HG03280 (cell line): ENCODE data around the gene PRKX.
"Not testable (repeated sequence)": the region's sequence is repeated elsewhere in the genome, so short reads cannot be mapped to it uniquely, and the experiment has no call there.

Experiments
- ATAC-seq: cut with Tn5 transposase; IDR thresholded peaks from one replicate; pipeline ENCODE4 v1.9.1; 2021; ENCODE audit warnings: mild to moderate bottlenecking, moderate library complexity; ENCODE audit not compliant: unreplicated experiment

Gene PRKX

DNA sequence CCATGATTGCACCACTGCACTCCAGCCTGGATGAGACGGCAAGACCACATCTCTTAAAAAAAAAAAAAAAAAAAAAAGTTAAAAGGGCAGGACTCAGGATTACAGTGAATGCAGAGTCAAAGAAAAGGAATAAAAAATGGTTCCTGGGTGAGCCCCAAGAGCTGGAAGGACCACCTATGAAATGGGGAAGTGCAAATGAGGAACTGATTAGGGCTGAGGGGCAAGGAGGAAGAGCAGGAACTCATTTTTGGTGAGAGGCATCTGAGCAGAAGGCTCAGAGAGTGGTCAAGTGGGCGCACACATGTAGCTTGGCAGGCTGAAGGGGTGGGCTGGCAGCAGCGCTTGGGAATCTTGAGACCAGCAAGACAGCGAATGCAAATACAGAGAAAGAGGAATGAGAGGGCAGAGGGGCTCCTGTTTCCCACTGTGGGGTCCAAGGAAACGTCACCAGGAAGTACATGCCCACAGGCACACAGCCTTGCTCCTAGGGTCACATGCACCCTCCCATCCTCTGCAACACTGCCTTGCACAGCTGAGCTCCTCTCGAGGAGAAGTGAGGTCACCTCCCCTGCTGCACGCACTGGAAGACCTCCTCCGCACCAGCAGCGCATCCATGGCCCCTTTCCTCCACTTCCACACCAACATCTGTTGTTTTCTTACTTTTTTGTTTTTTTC is 49.7 kb downstream of the PRKX start:
- ATAC-seq = not testable (repeated sequence)

DNA sequence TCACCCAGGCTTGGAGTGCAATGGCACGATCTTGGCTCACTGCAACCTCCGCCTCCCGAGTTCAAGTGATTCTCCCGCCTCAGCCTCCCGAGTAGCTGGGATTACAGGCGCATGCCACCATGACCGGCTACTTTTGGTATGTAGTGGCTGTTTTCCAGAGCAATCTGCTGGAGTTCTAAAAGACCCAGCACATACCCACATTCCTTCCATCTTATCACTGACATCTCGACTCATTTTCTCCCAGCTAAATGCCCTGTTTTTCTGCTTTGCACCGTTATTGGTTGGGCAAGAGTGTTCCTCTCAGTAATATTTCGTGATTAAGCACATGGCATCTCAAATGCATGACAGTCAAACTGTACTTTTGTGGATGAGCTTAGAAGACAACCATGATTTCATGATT is 53.7 kb downstream of the PRKX start:
- no peak for ATAC-seq

DNA sequence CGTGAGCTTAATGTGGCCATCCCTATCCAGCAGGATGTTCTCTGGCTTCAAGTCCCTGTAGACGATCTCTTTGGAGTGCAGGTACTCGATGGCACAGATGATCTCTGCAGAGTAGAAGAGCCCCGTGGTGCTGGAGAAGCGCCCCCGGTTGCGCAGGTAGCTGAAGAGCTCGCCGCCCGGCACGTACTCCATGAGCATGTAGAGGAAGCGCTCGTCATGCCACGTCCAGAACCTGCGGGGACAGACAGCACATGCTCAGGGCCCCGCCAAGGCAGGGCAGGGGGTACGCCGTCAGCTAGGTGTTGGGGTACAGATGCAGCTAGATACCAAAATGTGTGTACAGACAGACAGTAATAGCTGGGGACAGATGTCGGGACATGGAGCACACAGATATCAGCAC is 58.3 kb downstream of the PRKX start:
- ATAC-seq = no peak

DNA sequence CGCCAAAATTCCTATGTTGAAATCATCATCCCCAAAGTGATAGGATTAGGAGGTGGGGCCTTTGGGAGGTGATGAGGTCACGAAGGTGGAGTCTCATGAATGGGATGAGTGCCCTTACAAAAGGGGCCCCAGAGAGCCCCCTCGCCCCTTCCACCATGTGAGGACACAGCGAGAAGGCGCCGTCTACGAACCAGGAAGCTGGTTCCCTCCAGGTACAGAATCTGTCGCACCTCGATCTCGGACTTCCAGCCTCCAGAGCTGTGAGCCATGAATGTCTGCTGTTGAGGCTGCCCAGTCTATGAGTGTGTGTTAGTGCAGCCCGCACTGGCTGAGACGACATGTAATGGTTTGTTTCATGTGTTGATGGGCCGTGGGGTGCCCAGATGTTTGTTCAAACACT is 60.3 kb downstream of the PRKX start:
- no peak for ATAC-seq

DNA sequence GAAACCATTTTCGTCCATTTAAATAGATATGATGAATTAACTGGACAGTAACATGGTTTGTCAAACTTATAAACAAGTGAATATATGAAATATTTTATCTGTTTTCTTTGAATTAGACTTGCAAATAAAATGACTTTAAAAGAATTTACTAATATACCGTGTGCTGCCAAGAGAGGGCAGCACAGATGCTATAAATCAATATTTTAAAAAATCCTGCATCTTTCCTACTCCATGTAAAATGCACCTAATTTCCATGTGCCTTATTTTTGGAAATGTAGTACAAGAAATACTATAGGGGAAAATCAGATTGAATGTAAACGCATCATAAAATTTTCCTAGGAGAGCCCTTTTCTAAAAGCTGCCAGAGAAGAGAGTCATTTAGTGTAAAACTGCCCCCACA is 62.2 kb downstream of the PRKX start:
- ATAC-seq = no peak

DNA sequence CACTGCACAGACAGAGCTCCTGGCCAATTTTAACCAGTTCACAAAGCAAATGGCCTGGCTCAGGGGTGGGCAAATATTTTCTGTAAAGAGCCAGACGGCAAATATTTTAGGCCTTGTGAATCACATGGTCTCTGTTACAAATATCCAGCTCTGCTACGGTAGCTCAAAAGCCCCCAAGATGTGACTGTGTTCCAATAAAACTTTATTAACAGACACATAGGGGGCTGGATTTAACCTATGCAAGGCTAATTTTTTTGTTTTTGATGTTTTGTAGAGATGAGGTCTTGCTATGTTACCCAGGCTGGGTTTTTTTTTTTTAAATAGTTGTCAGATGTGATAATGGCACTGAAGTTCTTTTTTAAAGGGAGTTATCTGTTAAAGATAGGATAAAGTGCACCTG is 65.4 kb downstream of the PRKX start:
- ATAC-seq = no peak

DNA sequence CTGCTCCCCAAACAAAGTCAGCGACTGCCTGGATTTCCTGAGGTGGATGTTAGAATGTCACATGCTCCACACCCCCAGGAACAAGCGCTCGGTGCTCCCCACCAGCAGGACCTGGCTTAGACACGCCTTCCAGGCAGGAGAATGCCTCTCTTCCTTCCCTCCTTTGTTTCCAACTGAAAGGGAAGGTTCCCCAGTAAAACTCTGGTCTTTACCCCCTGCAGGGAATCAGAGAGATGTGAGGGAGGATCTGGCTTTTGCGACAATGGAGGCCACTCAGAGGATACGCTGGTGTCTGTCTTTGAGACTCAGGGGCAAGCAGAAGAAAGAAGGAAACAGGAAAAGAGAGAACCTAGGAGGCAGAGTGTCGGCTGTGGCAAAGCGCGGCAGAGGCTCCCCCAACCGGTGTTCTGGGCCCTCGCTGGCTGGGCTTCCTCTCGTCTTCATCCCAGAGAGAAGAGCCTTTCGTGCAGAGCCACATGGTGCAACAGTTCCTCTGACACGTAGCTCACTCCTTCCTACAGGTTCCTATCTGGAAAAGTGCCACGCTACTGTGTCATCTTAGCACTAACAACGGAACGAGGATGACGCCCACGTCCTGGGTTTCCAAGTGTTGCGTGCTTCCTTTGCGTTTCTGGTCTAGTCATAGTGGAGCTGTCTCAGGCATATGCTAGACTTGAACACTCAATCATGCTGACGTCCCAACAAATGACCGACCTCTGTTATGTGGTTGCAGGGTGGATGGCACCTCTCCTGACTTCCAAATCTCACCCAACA is 73.4 kb downstream of the PRKX start:
- not testable (repeated sequence) for ATAC-seq

DNA sequence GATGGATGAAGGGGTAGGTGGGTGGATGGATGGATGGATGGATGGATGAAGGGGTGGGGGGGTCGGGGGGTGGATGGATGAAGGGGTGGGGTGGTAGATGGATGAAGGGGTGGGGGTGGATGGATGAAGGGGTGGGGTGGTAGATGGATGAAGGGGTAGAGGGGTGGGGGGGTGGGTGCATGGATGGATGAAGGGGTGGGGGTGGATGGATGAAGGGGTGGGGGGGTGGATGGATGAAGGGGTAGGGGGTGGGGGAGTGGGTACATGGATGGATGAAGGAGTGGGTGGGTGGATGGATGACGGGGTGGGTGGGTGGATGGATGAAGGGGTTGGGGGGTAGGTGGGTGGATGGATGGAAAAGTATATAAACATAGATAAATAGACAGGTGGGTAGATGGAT is 74.2 kb downstream of the PRKX start:
- no peak for ATAC-seq

DNA sequence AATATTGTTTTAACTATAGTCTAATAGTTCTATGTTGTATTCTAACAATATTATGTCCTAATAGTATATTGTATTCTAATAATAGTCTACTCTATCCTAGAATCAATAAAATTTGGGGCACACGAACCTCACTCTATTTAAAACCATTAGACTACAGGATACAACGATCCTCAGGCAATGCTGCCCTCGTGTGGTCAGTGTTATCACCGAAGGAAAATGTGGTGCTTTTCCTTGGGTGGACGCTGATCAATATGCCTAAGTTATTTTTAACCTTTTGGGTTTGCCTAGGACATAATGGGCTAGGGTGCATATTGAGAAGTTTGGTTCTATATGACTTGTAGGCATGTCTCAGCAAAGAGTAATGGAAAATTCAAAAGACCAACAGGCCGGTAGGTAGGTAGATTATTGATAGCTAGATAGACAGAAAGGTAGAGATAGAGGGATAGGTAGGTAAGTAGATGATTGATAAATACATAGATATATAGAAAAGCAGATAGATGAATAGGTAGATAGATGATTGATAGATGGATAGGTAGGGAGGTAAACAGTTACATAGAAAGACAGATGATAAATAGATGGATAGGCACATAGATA is 75.1 kb downstream of the PRKX start:
- ATAC-seq = no peak

DNA sequence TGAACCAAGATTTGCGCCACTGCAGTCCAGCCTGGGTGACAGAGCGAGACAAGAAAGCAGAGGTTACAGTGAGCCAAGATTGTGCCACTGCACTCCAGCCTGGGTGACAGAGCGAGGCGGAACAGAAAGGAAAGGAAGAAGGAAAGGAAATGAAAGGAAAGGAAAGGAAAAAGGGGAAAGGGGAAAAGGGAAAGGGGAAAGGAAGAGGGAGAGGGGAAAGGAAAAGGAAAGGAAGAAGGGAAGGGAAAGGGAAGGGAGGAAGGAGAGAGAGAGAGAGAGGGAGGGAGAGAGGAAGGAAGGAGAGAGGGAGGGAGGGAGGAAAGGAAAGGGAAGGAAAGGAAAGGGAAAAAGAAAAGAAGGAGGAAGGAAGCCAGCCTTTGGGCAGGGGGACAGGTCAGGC is 76.6 kb downstream of the PRKX start:
- ATAC-seq = no peak

DNA sequence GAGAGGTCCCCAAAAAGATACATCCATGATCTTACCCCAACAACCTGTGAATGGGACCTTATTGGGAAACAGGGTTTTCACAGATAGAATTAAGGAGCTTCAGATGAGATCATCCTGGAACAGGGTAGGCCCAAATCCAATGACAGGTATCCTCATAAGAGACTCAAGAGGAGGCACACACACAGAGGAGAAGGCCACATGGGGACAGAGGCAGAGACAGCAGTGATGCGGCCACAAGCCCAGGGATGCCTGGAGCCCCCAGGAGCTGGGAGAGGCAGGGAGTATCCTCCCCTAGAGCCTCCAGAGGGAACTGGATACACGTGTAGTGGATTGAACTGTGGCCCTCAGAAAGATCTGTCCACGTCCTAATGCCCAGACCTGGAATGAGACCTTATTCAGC is 82.3 kb downstream of the PRKX start:
- ATAC-seq = no peak

DNA sequence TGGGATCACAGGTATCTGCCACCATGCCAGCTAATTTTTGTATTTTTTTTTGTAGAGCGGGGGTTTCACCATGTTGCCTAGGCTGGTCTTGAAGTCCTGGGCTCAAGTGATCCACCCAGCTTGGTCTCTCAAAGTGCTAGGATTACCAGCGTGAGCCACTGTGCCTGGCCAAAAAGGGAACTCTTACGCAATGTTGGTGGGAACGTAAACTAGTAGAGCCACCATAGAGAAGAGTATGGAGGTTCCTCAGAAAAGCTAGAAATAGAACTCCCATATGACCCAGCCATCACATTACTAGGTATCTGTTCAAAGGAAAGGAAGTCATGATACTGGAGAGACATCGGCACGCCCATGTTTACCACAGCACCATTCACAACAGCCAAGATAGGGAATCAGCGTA is 85.9 kb downstream of the PRKX start:
- no peak for ATAC-seq

DNA sequence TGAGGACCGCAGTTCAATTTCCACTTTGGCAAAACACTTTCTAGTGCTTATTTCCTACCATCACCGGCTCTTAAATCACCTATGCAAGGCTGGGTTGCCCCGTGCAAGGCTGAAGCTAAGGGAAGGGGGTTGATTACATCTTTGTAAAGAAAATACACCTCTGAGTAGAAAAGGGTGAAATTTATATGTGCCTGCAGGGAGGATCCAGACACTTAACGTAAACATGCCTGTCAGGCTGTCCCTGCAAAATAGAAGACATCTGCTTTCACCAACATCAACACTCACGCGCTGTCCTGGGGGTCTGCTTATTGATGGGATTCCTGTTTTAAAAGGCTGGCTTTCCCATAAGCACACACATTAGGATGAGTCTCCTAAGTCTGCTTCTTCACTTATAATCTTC is 92.0 kb downstream of the PRKX start:
- no peak for ATAC-seq

DNA sequence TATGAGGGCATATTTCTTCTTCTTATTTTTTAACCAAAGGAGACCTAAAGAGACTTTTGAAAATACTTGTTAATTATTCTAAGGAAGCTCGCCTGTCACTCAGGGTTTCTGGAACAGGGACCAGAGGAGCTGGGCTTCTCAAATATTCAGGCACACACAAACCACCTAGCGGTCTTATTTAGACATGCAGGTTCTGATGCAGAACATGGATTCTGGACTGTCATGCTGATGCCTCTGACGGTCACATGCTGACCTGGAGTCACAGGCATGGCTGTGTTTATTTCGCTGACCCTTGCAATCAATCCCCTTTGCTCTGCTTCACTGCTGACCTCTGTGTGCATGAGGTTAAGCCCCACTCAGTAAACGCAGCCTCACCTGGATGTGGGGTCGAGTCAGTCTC is 101.7 kb downstream of the PRKX start:
- ATAC-seq = not testable (repeated sequence)

DNA sequence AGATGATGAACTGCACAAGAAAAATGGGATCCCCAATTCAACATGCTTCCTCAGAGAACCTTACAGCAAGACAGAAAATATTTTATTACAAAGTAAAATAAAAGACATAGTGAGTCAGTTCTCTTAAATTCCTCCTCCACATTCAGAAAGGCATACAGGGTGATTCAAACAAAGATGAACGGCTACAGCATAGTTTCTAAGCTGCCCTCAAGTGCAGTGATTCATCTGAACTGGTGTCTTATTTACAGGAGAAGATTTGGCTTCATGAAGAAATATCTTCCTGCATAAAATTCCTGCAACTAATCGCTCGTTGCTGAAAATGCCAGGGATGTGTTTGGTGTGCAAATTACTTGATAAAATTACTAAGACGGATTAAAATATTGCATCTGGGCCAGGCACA is 103.6 kb downstream of the PRKX start:
- ATAC-seq = no peak

DNA sequence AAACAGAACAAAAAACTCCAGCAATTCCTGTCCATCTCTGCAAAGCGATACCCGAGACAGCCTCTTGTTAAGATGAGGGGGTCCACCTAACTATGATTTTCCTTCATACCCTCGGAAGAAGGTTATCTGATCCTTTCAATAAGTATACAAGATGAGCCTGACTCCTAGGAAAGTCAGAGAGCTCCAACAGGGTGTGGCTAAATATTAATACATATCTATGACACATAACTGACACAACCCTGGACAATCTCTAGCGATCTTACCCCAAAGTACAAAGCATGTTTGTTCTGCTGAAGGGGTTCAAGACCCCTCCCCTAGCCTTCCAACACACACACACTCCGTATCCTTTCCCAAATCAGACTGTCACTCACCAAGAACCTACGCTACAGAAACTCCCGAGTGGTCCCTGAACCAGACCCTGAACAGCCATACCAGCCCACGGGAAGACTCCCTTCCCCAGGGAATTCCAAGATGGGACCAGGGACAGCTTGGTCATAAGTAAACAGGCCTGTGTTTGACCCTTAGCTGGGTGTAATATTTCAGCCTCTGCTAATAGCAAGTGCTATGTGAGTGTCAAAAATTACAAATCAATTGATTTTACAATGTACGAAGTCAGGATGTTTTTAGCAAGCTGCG is 110.3 kb downstream of the PRKX start:
- no peak for ATAC-seq

DNA sequence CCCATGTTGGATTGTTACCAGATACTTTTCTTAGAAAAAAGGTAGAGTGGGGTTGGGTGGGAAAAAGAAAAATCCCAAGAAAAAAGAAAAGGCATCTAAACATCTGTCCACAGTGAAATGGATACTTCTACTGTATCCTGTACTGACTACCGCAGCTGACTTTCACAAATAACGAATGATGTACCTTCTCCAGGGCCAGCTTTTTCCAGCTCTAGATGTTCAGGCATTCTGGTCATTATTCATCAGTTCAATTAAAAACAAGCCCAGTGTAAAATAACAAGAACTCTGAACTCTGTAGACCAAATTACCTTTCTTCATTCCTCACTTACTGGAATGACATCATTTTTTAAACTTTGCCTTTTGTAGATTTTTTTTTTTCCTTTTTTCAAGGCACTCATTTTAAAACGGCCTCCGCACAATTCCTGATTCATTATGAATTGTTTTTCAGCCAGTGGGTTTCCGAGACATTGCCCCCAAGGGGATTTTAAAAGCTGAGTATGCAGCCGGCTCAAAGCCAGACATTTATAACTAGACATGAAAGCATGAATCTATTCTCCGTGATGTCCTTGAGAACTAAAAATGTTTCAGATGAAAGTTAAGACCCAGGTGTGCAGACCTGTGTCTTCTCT is 113.5 kb downstream of the PRKX start:
- ATAC-seq = no peak

DNA sequence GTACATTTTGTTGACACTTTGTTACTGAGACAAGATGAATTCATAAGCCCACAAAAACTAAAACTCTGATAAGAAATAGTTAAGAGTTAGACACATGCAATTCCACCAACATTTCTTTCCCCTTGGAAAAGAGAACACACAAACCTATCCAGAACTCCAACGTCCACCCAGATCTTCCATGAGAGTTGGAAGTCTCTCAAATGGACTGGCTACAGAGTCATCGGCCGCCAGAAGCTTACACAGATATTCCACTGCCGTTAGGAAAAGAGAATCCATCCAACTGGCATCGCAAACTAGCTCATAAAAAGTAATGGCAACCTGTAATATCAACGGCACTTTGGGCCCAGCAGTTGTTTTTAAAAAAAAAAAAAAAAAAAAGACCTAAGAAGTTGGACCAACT is 114.7 kb downstream of the PRKX start:
- no peak for ATAC-seq

DNA sequence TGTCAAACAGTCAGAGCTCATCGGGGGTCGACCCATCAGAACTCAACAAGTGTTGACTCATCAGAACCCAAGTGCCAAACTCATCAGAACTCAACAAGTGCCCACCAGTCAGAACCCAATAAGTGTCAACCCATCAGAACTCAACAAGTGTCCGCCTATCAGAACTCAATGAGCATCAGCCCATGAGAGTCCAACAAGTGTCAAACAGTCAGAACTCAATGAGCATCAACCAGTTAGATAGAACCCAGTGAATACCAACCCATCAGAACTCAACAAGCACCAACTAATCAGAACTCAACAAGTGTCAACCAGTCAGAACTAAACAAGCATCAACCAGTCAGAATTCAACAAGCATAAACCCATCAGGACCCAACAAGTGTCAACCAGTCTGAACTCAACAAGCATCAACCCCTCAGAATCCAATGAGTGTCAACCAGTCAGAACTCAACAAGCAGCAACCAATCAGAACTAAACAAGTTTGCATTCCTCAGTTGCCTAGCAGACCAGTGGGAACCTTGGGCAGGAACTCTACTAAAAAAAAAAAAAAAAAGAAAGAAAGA is 115.3 kb downstream of the PRKX start:
- no peak for ATAC-seq

DNA sequence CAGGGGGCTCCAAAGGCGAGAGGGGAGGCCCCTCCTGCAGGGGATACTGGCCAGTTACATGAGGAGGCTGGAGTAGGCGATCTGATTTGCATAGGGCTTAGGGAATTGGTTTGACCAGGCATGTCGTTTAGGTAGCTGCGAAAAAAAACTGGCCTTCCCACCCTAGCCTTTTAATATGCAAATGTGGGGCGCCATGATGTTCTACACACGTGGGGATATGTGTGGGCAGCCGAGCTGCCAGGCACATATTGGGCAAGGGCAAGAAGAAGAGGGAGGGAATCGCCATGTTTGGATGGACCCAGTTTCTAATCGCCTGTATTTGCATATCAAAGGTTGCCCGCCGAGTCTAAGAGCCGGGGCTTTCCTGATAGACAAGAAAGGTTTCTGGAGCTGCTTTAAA is 121.3 kb downstream of the PRKX start:
- no peak for ATAC-seq

DNA sequence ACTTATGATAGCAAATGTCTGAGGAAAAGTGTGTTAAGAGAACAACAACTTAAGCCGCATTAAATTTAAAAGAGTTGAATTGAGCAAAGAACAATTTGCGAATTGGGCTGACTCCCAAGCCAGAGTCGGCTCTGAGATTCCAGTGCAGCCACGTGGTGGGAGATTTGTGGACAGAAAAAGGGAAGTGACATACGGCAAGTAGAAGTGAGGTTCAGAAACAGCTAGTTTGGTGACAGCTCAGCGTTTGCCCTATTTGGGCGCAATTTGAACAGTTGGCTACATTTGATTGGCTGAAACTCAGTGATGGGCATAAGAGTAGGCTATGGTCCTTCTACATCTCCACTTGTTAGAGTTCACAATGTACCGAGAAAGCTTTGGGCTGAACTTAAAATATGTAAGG is 124.0 kb downstream of the PRKX start:
- no peak for ATAC-seq
